Activated T-cell treated with anti-CD3 and anti-CD28 coated beads for 1 hour (primary cell): Measurements from ENCODE around the gene CCR5.
"Not testable (repeated sequence)": the region's sequence is repeated elsewhere in the genome, so short reads cannot be mapped to it uniquely, and the experiment has no call there.

ENCODE experiments used
- DNase-seq: peaks from one replicate; pipeline ENCODE4 v3.0.0-alpha.2; 2020; ENCODE audit warnings: low read depth

Gene CCR5

DNA sequence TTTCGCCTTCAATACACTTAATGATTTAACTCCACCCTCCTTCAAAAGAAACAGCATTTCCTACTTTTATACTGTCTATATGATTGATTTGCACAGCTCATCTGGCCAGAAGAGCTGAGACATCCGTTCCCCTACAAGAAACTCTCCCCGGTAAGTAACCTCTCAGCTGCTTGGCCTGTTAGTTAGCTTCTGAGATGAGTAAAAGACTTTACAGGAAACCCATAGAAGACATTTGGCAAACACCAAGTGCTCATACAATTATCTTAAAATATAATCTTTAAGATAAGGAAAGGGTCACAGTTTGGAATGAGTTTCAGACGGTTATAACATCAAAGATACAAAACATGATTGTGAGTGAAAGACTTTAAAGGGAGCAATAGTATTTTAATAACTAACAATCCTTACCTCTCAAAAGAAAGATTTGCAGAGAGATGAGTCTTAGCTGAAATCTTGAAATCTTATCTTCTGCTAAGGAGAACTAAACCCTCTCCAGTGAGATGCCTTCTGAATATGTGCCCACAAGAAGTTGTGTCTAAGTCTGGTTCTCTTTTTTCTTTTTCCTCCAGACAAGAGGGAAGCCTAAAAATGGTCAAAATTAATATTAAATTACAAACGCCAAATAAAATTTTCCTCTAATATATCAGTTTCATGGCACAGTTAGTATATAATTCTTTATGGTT, at the start of gene CCR5:
CCR5 (plus strand) TSS at position 108 of the 680 bp plus-strand sequence. CDS start 1,957 bp downstream, outside the sequence.
- no peak for DNase-seq

- DNase-seq: no peak
Measured at GRCh38 chr3:46321461-46322104, 49.2 kb upstream of the CCR5 start.

DNA sequence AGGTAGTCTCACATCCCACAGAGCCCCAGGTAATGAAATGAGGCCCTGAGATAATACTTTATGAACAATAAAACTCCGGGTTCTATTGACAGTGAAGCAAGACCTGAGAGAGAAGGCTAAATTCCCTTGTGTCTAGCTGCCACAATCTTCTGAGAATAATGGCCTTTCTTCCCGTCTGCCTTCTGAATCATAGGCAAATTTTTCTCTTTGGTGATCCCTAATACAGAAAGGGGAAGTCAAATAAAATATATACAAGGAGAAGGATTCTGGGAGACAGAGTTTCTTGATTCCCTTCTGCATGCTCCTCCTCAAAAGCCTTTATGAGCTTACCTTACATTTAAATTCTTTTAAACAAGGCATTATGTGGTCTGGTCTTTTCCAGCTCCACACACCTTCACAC, 46.7 kb upstream of the CCR5 start:
- no peak for DNase-seq

- DNase-seq: no peak
Measured at GRCh38 chr3:46325645-46326300, 45.0 kb upstream of the CCR5 start.

GRCh38 chr3:46330676-46331075, 40.1 kb upstream of the CCR5 start:
- DNase-seq: not testable (repeated sequence)

DNA sequence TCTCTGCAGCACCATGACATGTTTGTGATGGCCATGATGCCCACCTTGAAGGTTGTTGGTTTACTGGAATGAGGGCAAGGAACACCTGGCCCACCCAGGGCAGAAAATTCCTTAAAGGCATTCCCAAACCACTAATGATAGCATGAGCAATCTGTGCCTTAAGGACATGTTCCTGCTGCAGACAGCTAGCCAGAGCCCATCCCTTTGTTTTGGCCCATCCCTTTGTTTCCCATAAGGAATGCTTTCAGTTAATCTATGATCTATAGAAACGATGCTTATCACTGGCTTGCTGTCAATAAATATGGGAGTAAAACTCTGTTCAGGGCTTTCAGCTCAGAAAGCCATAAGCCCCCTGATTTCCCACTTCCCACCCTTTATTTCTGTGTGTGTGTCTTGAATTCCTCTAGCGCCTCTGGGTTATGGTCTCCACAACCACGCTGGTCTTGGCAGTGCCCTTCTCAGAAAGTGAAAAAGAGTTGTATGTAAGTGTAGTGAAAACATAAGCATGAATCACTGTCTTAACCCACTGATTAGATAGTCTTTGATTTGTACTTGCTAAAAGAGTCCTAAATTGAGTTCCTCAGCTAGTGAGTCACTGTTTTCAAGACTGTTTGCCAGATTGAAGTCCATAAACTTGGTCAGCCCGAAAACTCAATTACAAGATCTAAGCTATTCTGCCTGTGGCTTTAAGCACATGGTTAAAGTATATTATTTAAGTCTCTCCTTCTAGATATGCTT, 35.8 kb upstream of the CCR5 start:
- DNase-seq: no peak

DNA sequence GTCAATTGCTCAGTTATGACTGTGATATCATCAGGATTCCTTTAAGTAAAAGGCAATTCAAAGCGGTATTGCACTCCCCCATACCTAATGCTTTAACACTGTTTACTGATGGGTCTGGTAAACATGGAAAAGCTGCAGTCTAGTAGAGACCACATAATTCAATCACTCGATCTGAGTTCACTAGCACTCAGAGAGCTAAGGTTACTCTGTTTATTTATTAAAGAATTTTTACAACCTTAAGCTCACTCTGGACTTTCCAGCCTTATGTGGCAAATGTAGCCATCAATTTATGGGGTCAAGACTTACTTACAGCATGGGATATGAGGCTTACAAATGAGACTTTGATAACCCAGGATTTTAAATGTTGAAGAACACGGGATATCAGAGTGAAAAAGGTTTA, 35.2 kb upstream of the CCR5 start:
- DNase-seq: no peak

- no peak for DNase-seq
Measured at GRCh38 chr3:46337911-46338310, 32.8 kb upstream of the CCR5 start.

DNA sequence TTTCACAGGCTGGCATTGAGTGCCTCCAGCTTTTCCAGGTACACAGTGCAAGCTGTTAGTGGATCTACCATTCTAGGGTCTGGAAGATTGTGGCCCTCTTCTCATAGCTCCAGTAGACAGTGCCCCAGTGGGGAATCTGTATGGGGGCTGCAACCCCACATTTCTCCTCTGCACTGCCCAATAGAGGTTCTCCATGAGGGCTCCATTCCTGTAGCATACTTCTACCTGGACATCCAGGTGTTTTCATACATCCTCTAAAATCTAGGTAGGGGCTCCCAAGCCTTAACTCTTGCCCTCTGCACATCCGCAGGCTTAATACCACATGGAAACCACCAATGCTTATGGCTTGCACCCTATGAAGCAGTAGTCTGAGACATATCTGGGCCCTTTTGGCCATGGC, 31.9 kb upstream of the CCR5 start:
- no peak for DNase-seq

DNA sequence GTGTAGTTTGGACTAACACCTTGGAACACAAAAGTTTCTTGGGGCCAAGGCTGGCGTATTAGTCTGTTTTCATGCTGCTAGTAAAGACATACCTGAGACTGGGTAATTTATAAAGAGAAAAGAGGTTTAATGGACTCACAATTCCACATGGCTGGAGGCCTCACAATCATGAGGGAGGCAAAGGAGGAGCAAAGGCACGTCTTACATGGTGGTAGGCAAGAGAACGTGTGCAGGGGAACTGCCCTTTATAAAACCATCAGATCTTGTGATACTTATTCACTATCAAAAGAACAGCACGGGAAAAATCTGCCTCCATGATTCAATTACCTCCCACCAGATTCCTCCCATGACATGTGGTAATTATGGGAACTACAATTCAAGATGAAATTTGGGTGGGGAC, 26.3 kb upstream of the CCR5 start:
- no peak for DNase-seq

GRCh38 chr3:46348823-46349482, 21.8 kb upstream of the CCR5 start:
- no peak for DNase-seq

- no peak for DNase-seq
Measured at GRCh38 chr3:46349484-46350261, 21.1 kb upstream of the CCR5 start.

DNA sequence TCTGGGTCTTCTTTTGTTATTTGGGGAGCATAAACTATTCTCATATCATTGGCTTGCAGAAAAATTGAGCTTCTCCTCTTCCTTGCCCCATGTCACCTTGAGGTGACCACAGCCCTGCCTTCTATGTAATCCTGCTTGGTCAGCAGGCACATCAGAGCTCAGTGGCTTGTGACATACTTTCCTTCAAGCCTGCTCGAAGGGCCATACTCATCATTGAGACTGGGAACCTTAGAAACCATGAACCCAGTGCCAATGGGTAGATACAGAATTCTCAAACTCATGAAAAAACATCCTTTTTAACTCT, 20.5 kb upstream of the CCR5 start:
- DNase-seq: no peak

DNA sequence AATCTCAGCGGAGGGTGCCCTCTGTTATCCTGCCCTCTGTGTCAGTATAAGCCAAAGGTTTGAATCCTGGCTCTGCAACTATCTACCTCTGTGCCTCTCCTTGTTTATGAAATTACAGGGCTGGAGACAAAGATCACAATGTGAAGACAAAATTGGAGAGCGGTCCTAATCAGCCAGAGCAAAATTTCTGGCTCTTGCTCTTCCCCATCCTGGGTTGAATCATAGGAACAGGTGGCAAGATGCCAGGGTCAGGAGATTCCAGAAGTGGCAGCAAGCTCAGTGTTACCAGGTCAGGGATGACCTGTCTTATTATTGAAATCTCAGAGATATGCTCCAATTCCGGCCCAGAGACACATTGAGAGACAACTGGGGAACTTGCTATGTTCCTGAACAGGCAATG, 19.1 kb upstream of the CCR5 start:
- DNase-seq: no peak

DNA sequence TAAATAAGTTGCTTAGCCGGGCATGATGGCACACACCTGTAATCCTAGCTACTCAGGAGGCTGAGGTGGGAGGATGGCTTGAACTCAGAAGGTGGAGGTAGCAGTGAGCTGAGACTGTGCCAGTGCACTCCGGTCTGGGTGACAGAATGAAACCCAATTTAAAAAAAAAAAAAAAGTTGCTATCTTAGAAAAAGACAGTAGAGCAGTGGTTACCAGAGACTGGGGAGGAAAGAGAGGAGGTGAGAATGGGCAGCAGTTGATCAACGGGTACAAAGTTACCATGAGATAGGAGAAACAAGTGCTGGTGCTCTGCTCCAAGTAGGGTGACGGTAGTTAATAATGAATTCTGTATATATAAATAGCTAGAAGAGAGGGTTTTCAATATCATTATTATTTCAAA, 17.7 kb upstream of the CCR5 start:
- DNase-seq: no peak

GRCh38 chr3:46353647-46354410, 16.9 kb upstream of the CCR5 start, which contains the start of gene CCR2:
Gene CCR2 (plus strand): TSS chr3:46354111. CDS start chr3:46357528, 3,417 bp downstream.
- DNase-seq: no peak

DNA sequence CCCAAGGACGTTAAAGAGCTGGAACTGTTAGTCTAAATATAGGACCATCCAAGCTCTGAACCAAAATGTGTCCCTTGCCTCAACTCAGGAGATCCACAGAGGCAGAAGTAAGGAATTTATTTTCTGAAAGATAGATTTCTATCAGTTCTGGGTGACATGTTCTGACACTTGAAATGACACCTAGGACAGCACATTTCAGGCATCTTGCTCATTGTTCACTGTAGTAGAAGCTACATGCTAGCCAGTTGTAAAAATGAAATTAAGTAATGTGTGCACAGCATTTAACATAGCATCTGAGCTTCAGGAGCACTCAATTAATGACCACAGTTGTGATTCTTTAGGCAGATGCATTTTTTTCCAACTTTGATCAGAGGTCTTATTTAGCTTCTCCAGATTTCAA, 16.3 kb upstream of the CCR5 start:
- DNase-seq: no peak

- no peak for DNase-seq
Measured at GRCh38 chr3:46354984-46355383, 15.8 kb upstream of the CCR5 start.

GRCh38 chr3:46356276-46356675, 14.5 kb upstream of the CCR5 start:
- no peak for DNase-seq

DNA sequence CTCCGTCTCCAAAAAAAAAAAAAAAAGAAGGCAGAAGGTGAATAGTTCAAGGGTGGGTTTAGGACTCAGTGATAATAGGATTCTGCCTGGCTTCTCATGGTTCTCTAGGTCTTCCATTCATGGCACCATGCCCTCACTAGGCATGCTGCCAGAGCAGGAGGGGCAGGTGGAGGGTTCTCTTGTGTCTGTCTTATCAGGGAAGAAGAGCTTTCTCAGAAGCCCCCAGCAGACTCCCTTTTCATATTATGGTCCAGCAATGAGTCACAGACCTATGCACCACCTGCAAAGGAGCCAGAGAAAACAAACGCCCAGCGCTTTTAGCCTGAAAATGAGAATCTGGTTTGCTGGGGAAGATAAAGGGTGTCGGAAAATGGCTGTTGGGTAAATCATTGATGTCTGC, 13.8 kb upstream of the CCR5 start:
- DNase-seq: no peak

- no peak for DNase-seq
Measured at GRCh38 chr3:46358466-46358865, 12.3 kb upstream of the CCR5 start.
